Thymus (tissue), 14 donors: ENCODE results near the gene KIAA1217. TPM values are rescaled to one million over a fixed set of nuclear protein-coding genes. Genes with fewer than 3 reads are reported as not detected.

Source experiments
- DNase-seq, 9 donors: peaks; one replicate each; pipeline ENCODE4 v3.0.0-alpha.2; 2013; ENCODE audit warnings: low spot score in 9 of 9, low read depth in 6 of 9, missing footprints in 1 of 9
- H3K27ac ChIP-seq, 2 donors: one replicate each; pipeline ENCODE4 v1.5.1; 2013; ENCODE audit warnings: control low read depth in 1 of 2, low read depth in 1 of 2, low read length in 1 of 2, mild to moderate bottlenecking in 1 of 2, moderate library complexity in 1 of 2
- H3K27me3 ChIP-seq, 2 donors: one replicate each; pipeline ENCODE4 v1.5.1; 2013; ENCODE audit warnings: low read length in 1 of 2; ENCODE audit not compliant: control insufficient read depth in 2 of 2, insufficient read depth in 1 of 2
- H3K36me3 ChIP-seq, 2 donors: one replicate each; pipeline ENCODE4 v1.5.1; 2013; ENCODE audit warnings: low read length in 1 of 2, mild to moderate bottlenecking in 1 of 2, moderate library complexity in 1 of 2; ENCODE audit not compliant: control insufficient read depth in 2 of 2, insufficient read depth in 2 of 2
- H3K4me1 ChIP-seq, 2 donors: one replicate each; pipeline ENCODE4 v1.5.1; 2013; ENCODE audit warnings: low read length in 2 of 2; ENCODE audit not compliant: control insufficient read depth in 2 of 2, insufficient read depth in 2 of 2
- H3K4me3 ChIP-seq, 2 donors: one replicate each; pipeline ENCODE4 v1.5.1; 2013; ENCODE audit warnings: low read length in 2 of 2, control low read depth in 1 of 2, mild to moderate bottlenecking in 1 of 2
- H3K9me3 ChIP-seq, 2 donors: one replicate each; pipeline ENCODE4 v1.5.1; 2013; ENCODE audit warnings: low read length in 1 of 2, mild to moderate bottlenecking in 1 of 2; ENCODE audit not compliant: control insufficient read depth in 2 of 2, insufficient read depth in 1 of 2
- WGBS: extraction: QIAGEN DNeasy Blood & Tissue Kit; methylation state at CpG from one replicate; pipeline ENCODE4 v1.1.7; 2013; 5-methylcytosine and 5-hydroxymethylcytosine counted together
- long read RNA-seq, 10 donors: transcript quantifications; one replicate each; lab custom pipeline, GENCODE V29; 2026
- polyA plus RNA-seq: library from polyadenylated mRNA; stranded (reverse); fragments of 200-250 nt; gene quantifications from one replicate; pipeline ENCODE4 v1.2.3, GENCODE V29; 2013
- total RNA-seq: library from RNA; stranded (reverse); fragments of 120-200 nt; gene quantifications from one replicate; pipeline ENCODE4 v1.2.4, GENCODE V29; 2013
- donor health status: healthy.

The KIAA1217 gene
- total RNA-seq (9.7 TPM), polyA plus RNA-seq (30.5 TPM)
- long read RNA-seq, donor 1, result 0 reads
- long read RNA-seq, donor 2, result 0 reads
- long read RNA-seq, donor 3, result 0 reads
- long read RNA-seq, donor 4, result 0 reads
- long read RNA-seq, donor 5, result 0 reads
- long read RNA-seq, donor 6, partial matches to known transcripts, result 17 of 17 reads
- long read RNA-seq, donor 6, other reads (novel, unspliced or antisense), result 0 of 17 reads
- long read RNA-seq, donor 7, result 0 reads
- long read RNA-seq, donor 8, partial matches to known transcripts, result 5 of 5 reads
- long read RNA-seq, donor 8, other reads (novel, unspliced or antisense), result 0 of 5 reads
- long read RNA-seq, donor 9, result 0 reads
- long read RNA-seq, donor 10, result 0 reads

GRCh38 chr10:24208661-24209431, at the start of gene KIAA1217:
TSS of gene KIAA1217 (plus strand) at chr10:24209138. CDS start at chr10:24209194, 56 bp downstream.
- peaks cover 0 to 6% of the 10 kb centered on the region in 2 donors for H3K4me1 ChIP-seq
- no peaks in the 10 kb centered on the region for H3K9me3 ChIP-seq
- DNase-seq, result peak in 1 of 9 donors; percentile 24
- peaks cover 11 to 20% of the 10 kb centered on the region in 2 donors for H3K27me3 ChIP-seq
- H3K27ac ChIP-seq, result peak within 1 kb of the TSS in 1 of 2 donors; percentile 78
- peak within 1 kb of the TSS; percentile 18 to 26 for H3K4me3 ChIP-seq
- 3% methylated on average over 34 of the region's 34 CpGs for WGBS
- H3K36me3 ChIP-seq, result no peaks in the 10 kb centered on the region

- Histone ChIP-seq H3K4me3 (no peak overlapping the region), H3K27ac (no peak overlapping the region), H3K36me3 (no peaks in the 10 kb centered on the region), H3K27me3 (no peaks in the 10 kb centered on the region), H3K9me3 (no peaks in the 10 kb centered on the region), H3K4me1 (no peaks in the 10 kb centered on the region)
- WGBS, result 70% methylated on average over 4 of the region's 4 CpGs
- DNase-seq, result no peak
Observed at GRCh38 chr10:24162206-24162985, 46.5 kb upstream of the KIAA1217 start.

GRCh38 chr10:24163485-24163884, 45.5 kb upstream of the KIAA1217 start:
- H3K4me1 ChIP-seq, result no peaks in the 10 kb centered on the region
- H3K27me3 ChIP-seq, result no peaks in the 10 kb centered on the region
- no peak overlapping the region for H3K27ac ChIP-seq
- H3K36me3 ChIP-seq, result no peaks in the 10 kb centered on the region
- no peak for DNase-seq
- H3K9me3 ChIP-seq, result no peaks in the 10 kb centered on the region
- WGBS, result 97% methylated on average over 2 of the region's 2 CpGs
- H3K4me3 ChIP-seq, result no peak overlapping the region

- no peaks in the 10 kb centered on the region for H3K4me1 ChIP-seq
- DNase-seq, result peak in 1 of 9 donors; percentile 1
- no peaks in the 10 kb centered on the region for H3K27me3 ChIP-seq
- H3K27ac ChIP-seq, result no peak overlapping the region
- H3K9me3 ChIP-seq, result no peaks in the 10 kb centered on the region
- no peaks in the 10 kb centered on the region for H3K36me3 ChIP-seq
- 44% methylated on average over 5 of the region's 5 CpGs for WGBS
- no peak overlapping the region for H3K4me3 ChIP-seq
Observed at GRCh38 chr10:24168258-24169170, 40.4 kb upstream of the KIAA1217 start.

GRCh38 chr10:24170199-24170598, 38.7 kb upstream of the KIAA1217 start:
- no peak for DNase-seq
- Histone ChIP-seq H3K4me1 (no peaks in the 10 kb centered on the region), H3K9me3 (no peaks in the 10 kb centered on the region), H3K27me3 (no peaks in the 10 kb centered on the region), H3K27ac (no peak overlapping the region), H3K36me3 (no peaks in the 10 kb centered on the region), H3K4me3 (no peak overlapping the region)
- WGBS, result 74% methylated on average over 5 of the region's 5 CpGs

- no peaks in the 10 kb centered on the region for H3K27me3 ChIP-seq
- no peaks in the 10 kb centered on the region for H3K4me1 ChIP-seq
- no peaks in the 10 kb centered on the region for H3K36me3 ChIP-seq
- H3K27ac ChIP-seq, result no peak overlapping the region
- H3K9me3 ChIP-seq, result no peaks in the 10 kb centered on the region
- WGBS, result over 99% methylated on average over 3 of the region's 3 CpGs
- H3K4me3 ChIP-seq, result no peak overlapping the region
- no peak for DNase-seq
Observed at GRCh38 chr10:24172909-24173308, 36.0 kb upstream of the KIAA1217 start.

- Histone ChIP-seq H3K4me3 (no peak overlapping the region), H3K27ac (no peak overlapping the region), H3K27me3 (no peaks in the 10 kb centered on the region), H3K36me3 (no peaks in the 10 kb centered on the region), H3K9me3 (no peaks in the 10 kb centered on the region), H3K4me1 (no peaks in the 10 kb centered on the region)
- 93% methylated on average over 2 of the region's 2 CpGs for WGBS
- no peak for DNase-seq
Observed at GRCh38 chr10:24174014-24174413, 34.9 kb upstream of the KIAA1217 start.

GRCh38 chr10:24176658-24177057, 32.3 kb upstream of the KIAA1217 start:
- WGBS, result 96% methylated on average over 19 of the region's 19 CpGs
- H3K27ac ChIP-seq, result no peak overlapping the region
- H3K36me3 ChIP-seq, result no peaks in the 10 kb centered on the region
- H3K4me1 ChIP-seq, result no peaks in the 10 kb centered on the region
- no peaks in the 10 kb centered on the region for H3K9me3 ChIP-seq
- H3K4me3 ChIP-seq, result no peak overlapping the region
- H3K27me3 ChIP-seq, result no peaks in the 10 kb centered on the region
- DNase-seq, result no peak
